Suppressor macrophage treated with lipopolysaccharide for 1 hour (primary cell): ENCODE data around the gene EFNA5.

Source experiments
- DNase-seq, 3 donors: peaks; one replicate each; pipeline ENCODE4 v3.0.0-alpha.2; 2020 to 2022

The EFNA5 gene

DNA sequence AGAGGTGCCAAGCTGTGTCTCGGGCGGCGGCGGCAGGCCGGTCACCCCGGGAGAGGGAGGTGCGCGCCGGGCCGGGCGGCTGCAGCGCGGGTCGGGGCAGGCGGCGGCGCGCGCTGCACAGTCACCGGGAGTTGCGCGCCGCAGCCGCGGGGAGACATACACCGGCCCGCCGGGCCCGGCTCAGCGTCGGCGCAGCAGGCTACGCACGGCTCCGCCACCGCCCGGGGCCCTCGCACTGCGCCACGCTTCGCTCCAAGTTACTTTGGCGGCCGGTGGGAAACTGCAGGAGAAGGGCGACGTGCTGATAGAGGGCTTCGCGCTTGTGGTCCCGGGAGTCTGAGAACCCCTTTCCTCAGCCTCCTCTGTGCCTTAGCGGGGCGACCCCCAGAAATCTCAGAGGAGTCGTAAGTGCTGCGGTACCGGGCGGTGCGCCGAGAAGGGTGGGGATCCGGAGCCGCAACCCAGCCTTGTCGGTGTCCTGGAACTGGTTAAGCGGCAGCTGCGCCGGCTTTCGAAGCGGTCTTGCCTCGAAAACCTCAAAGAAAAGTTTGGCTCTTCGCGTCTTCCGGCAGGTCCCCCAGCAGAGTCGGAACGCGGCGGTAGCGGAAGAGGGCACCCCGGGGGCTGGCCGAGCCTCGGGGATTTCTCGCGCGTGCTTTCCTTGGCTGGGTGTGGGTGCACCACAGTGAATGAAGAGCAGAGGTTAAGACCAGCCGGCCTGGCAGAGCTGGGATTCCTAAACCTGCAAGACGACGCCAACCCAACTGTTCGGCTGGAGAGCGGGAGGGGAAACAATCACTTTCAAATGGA lies at the start of gene EFNA5:
EFNA5 (minus strand) TSS at position 6 of the 810 bp plus-strand sequence.
- peak; percentile 31 to 45 (median 39) for DNase-seq

- DNase-seq: no peak
Measured at GRCh38 chr5:107719034-107719606, 48.4 kb upstream of the EFNA5 start.

DNA sequence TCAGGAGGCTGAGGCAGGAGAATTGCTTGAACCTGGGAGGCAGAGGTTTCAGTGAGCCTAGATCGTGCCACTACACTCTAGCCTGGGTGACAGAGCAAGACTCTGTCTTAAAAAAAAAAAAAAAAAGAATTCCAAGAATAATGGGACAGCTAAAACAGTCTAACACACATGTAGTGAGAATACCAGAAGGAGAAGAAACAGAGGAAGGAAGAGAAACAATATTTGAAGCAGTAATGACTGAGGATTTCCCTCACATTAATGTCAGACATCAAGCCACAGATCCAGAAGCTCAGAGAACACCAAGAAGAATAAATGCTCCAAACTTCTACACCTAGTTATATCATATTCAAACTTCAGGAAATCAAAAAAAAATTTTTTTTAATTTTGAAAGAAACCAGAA lies 47.1 kb upstream of the EFNA5 start:
- no peak for DNase-seq

- DNase-seq: no peak
Measured at GRCh38 chr5:107713228-107713627, 42.5 kb upstream of the EFNA5 start.

DNA sequence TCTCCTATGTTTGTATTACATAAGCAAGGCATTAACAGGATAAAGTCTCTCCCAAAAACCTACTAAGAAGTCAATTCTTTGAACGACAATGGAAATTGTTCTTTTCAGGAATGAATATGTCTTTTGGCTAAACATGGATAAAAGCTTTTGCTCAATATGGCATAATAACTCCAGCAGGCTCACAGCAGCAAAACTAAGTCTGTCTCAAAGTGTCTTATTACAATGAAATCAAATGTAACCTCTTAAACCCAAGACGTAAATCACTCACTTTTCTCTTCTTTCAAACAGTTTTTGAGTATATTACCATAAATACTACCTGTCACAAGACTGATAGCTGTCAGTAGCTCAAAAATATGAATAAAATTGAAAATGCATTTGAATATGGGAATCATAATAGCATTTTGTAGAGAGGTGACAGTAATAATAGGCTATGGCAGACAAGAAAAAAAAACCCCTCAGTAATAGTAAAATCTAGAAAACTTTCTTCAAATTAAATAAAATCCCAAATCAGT lies 41.7 kb upstream of the EFNA5 start:
- no peak for DNase-seq

- no peak for DNase-seq
Measured at GRCh38 chr5:107705402-107706014, 34.8 kb upstream of the EFNA5 start.

GRCh38 chr5:107704681-107705401 lies 34.1 kb upstream of the EFNA5 start:
- no peak for DNase-seq

GRCh38 chr5:107700481-107700880 lies 29.7 kb upstream of the EFNA5 start:
- DNase-seq: no peak

- DNase-seq: no peak
Measured at GRCh38 chr5:107699425-107699824, 28.7 kb upstream of the EFNA5 start.

GRCh38 chr5:107698286-107698685 lies 27.5 kb upstream of the EFNA5 start:
- DNase-seq: no peak

GRCh38 chr5:107696498-107696897 lies 25.8 kb upstream of the EFNA5 start:
- no peak for DNase-seq

DNA sequence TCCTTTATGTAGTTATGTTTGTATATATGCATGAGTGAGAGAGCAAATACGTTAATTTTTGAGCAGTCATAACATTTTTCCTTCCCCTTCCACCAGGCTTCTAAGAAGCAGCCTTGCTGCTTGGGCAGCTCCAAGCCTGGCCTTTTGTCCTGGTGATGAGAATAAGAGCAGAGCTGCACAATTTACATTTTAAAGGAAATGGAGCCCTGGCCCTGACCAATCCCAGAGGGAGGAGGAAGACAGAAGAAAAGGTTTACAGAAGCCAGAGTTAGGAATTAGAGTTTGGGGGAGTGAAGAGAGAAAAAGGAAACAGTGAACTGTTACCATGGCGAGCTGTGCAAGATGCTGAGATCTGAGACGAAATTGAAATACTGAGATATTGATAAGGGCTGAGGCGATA lies 25.3 kb upstream of the EFNA5 start:
- no peak for DNase-seq

DNA sequence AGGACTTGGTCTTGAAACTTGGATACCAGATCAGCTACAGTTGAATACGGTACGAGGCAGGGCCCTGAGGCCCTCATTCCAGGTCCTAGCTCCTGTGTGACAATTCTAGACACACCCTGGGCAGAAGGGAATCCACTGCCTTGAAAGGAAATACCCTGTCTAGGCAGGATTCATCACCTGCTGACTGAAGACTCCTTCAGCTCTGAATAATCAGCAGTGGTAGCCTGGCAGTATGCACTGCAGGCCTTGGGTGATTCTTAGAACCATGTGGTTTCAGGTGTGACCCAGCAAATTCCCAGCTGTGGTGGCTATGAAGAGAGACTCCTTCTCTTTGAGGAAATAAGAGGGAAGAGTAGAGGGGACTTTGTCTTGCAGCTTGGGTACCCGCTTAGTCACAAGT lies 17.2 kb upstream of the EFNA5 start:
- no peak for DNase-seq

- no peak for DNase-seq
Measured at GRCh38 chr5:107687404-107687803, 16.7 kb upstream of the EFNA5 start.

DNA sequence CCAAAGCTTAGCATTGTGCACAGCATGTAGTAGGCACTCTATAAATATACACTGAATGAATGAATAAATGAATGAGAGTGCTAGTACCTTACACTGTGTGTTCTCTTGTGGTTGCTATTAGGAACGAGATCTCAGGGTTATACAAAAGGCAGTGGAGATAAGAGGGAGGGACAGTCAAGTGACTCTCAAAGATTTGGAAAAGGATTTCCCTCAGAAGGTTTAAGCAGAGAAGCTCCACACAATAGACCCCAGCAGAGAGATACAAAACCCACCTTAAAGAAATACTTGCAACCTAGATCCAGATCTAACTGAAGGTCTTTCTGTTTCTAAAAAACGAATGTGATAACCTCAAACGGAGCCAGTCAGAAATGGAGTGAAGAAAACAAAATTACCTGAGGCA lies 11.8 kb upstream of the EFNA5 start:
- DNase-seq: no peak

- no peak for DNase-seq
Measured at GRCh38 chr5:107680799-107681198, 10.1 kb upstream of the EFNA5 start.

GRCh38 chr5:107680099-107680498 lies 9.4 kb upstream of the EFNA5 start:
- no peak for DNase-seq

DNA sequence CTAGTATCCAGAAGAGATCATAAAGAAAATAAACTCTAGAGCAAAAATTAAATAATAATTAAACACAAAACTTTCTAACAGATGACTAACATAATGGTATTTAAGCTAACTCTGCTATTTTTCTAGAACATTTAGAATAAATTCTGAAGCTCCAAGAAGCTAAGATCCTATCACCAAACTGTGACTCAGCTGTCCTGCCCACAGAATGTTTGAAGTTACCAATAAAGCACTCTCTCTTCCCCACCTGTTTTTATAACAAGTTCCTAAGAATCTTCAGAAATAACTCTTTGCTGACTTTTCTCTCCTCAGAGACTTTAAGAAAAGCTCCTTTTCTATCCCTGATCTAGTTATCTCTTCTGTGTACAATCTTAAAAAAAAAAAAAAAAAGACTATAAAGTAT lies 6.0 kb upstream of the EFNA5 start:
- DNase-seq: no peak

- DNase-seq: no peak
Measured at GRCh38 chr5:107675201-107675600, 4.5 kb upstream of the EFNA5 start.

- DNase-seq: no peak
Measured at GRCh38 chr5:107674655-107675054, 3.9 kb upstream of the EFNA5 start.

DNA sequence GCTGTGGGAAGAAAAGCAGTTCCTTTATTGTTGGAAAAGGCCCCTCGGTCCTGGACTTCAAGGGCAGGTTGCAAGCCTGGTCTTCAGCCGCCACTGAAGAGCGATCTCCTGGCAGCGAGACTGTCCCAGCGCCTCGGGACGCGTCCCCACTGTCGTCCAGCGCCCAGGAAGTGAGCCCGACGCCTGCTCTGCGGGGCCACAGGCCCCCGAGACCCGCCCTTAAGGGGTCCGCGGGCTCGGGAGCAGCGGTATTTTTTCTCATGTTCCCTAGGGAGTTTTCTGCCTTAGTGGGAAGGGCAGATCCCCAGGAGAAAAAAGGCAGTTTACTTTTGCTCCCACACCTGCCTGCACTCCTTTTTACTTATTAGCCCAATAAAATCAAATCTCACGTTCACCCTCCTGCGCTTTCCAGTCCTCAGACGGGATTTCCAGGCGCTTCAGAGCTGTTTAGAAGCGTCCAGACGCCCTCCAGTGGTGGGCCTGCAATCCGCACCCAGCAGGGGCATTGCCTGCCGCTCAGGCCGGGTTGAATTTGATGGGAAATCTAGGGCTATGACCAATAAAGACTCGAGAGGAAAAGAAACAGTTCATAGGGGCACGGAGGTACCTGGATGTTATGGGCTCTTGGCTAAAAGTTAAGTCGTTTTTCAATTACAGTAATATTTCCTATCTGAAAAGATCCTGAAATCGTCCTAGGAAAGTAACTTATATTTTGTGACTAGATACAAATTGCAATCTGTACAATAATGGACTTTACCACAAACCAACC lies 2.8 kb upstream of the EFNA5 start:
- DNase-seq: peak; percentile 86 to 93 (median 90)

- peak in 1 of 3 donors; percentile 6 for DNase-seq
Measured at GRCh38 chr5:107673039-107673367, 2.3 kb upstream of the EFNA5 start.
